Vagina (tissue), 2 donors: ENCODE results near the gene FBP1. TPM values are rescaled to one million over a fixed set of nuclear protein-coding genes. Genes with fewer than 3 reads are reported as not detected.

ENCODE experiments used
- DNase-seq, 2 donors: peaks; one replicate each; pipeline ENCODE4 v3.0.0-alpha.2; 2017; ENCODE audit errors: extremely low spot score in 2 of 2
- H3K27ac ChIP-seq: fragments of 200-600 bp; sonication (generic); one replicate; pipeline ENCODE4 v1.5.1; 2019
- H3K27me3 ChIP-seq: fragments of 200-600 bp; sonication (generic); one replicate; pipeline ENCODE4 v1.5.1; 2019
- H3K36me3 ChIP-seq, 2 donors: fragments of 200-600 bp; sonication (generic); one replicate each; pipeline ENCODE4 v1.5.1; 2017 to 2019
- H3K4me1 ChIP-seq: fragments of 200-600 bp; sonication (generic); one replicate; pipeline ENCODE4 v1.5.1; 2019
- H3K4me3 ChIP-seq, 2 donors: fragments of 200-600 bp; sonication (generic); 1 replicate in 1 of 2; 2 replicates in 1 of 2; pipeline ENCODE4 v1.5.1; 2016 to 2019
- H3K9me3 ChIP-seq: fragments of 200-600 bp; sonication (generic); one replicate; pipeline ENCODE4 v1.5.1; 2019
- POLR2A ChIP-seq, 2 donors: fragments of 450-650 bp; IDR thresholded peaks; one replicate each; pipeline ENCODE4 v1.6.1; 2017; ENCODE audit warnings: antibody characterized with exemption in 2 of 2, mild to moderate bottlenecking in 2 of 2, moderate library complexity in 2 of 2
- POLR2AphosphoS5 ChIP-seq, 2 donors: sonication (generic); formaldehyde crosslinking; IDR thresholded peaks; one replicate each; pipeline ENCODE4 v1.9.0; 2017; ENCODE audit warnings: antibody characterized with exemption in 2 of 2, mild to moderate bottlenecking in 2 of 2, low read depth in 1 of 2; ENCODE audit not compliant: insufficient read depth in 1 of 2
- intact Hi-C: fragments of 100-400 bp; cut with DNase I; formaldehyde crosslinking; loops from one replicate; pipeline ENCODE4 v1.15.1; 2023
- total RNA-seq: library from RNA; depleted of rRNA; stranded (reverse); fragments of >200 nt; gene quantifications from one replicate; pipeline ENCODE4 v1.2.3, GENCODE V29; 2016
- TF ChIP-seq, protein P1 (sequence below), 3 experiments: fragments of 450-650 bp in 2 of 3; fragments of 200-600 bp in 1 of 3; sonication (generic) in 1 of 3; IDR thresholded peaks; one replicate each; pipeline ENCODE4 v1.5.1; 2017 to 2019; ENCODE audit warnings: antibody characterized with exemption in 3 of 3, mild to moderate bottlenecking in 2 of 3, moderate library complexity in 2 of 3

FBP1 gene
- total RNA-seq, 1 donor from 2014 or later, result 1.7 TPM

DNA sequence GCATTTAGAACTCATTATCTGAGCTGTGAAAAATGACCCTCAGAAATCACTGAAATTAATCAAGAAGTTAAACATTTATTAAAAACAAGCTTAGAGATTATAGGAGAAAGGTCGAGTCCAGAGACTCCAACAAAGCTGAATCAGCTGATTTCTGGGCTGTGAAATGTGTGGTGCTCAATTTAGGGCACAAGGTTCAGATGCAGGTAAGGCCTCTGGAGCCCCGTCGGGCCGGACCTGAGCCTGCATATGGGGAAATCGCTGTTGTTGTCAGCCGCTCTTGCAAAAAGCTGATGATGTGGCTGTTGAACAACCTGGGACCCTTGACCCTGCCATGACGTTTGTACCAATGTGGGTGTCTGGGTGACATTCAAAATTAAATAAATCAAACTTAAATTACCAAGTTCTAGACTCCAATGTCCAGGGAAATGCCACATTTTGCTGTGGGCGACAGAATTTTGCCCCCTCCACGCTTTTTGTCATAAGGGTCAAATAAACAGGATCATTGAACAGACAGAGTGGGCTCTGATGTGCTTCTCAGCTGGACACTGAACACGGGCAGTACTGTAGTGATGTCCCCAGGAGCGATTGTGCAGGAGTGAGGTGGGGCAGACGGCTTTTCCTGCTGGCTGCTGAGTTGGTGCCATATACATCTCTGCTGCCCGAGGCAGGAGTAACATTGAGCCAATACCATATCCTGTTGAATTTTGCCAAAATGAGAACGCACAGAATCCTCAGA is 27.2 kb upstream of the FBP1 start:
- intact Hi-C loops, result no loop called here
- TF ChIP-seq POLR2AphosphoS5 (IDR thresholded peaks at IDR 0.05; ENCODE audit: insufficient read depth in 1 of 2, low read depth in 1 of 2) (no peak), POLR2A (IDR thresholded peaks at IDR 0.05) (no peak)
- TF ChIP-seq, protein P1, sequence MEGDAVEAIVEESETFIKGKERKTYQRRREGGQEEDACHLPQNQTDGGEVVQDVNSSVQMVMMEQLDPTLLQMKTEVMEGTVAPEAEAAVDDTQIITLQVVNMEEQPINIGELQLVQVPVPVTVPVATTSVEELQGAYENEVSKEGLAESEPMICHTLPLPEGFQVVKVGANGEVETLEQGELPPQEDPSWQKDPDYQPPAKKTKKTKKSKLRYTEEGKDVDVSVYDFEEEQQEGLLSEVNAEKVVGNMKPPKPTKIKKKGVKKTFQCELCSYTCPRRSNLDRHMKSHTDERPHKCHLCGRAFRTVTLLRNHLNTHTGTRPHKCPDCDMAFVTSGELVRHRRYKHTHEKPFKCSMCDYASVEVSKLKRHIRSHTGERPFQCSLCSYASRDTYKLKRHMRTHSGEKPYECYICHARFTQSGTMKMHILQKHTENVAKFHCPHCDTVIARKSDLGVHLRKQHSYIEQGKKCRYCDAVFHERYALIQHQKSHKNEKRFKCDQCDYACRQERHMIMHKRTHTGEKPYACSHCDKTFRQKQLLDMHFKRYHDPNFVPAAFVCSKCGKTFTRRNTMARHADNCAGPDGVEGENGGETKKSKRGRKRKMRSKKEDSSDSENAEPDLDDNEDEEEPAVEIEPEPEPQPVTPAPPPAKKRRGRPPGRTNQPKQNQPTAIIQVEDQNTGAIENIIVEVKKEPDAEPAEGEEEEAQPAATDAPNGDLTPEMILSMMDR (IDR thresholded peaks at IDR 0.05), result no peak
- H3K9me3 ChIP-seq, result no peaks in the 10 kb centered on the region

DNA sequence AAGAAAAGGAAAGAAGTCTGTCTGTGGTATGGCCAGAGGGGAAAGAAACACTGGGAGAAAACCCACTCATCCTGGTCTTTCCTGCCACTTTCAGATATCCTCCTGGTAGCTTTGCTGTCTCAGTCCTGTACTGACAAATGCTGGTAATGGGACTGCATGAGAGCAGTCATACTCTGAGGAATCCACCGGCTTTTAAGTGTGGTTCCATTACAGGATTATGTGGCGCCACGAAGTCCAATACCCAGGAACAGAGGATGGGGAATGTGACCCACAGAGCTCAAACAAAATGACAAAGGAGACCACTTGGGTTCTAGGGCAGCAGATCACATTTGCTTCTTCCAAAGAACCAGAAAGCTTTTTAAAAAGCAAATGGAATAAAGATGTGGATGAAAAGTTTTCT is 26.3 kb upstream of the FBP1 start:
- TF ChIP-seq, protein P1 (IDR thresholded peaks at IDR 0.05), result no peak
- TF ChIP-seq POLR2AphosphoS5 (IDR thresholded peaks at IDR 0.05; ENCODE audit: insufficient read depth in 1 of 2, low read depth in 1 of 2) (no peak), POLR2A (IDR thresholded peaks at IDR 0.05) (no peak)
- H3K4me3 ChIP-seq, result no peak overlapping the region
- no peaks in the 10 kb centered on the region for H3K9me3 ChIP-seq
- H3K4me1 ChIP-seq, result no peaks in the 10 kb centered on the region
- H3K27me3 ChIP-seq, result no peaks in the 10 kb centered on the region
- no peak for DNase-seq
- H3K36me3 ChIP-seq, result no peaks in the 10 kb centered on the region
- intact Hi-C loops, result no loop called here
- no peak overlapping the region for H3K27ac ChIP-seq

More for the DNA sequence above, 27.2 kb upstream of the FBP1 start:
- Histone ChIP-seq H3K36me3 (no peaks in the 10 kb centered on the region), H3K27me3 (no peaks in the 10 kb centered on the region), H3K4me3 (no peak overlapping the region), H3K4me1 (no peaks in the 10 kb centered on the region), H3K27ac (no peak overlapping the region)
- no peak for DNase-seq

DNA sequence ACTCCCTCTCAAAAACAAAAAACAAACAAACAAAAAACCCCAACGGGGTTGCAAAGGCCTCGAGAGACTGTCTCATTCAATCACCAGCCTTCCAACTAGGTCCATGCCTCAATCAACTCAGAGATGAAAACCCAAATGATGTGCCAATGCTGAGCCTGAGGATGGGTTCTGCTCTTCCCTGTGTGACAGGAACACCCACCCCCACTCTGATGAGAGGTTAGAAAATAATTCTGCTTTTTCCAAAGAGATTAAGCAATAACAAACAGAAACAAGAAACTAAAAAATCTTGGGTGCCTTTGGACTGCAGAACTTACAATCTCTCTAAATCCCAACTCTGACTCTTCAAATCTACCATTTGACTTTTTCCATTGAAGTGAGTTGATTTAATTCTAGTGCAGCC is 25.5 kb upstream of the FBP1 start:
- Histone ChIP-seq H3K9me3 (no peaks in the 10 kb centered on the region), H3K4me3 (no peak overlapping the region), H3K4me1 (no peaks in the 10 kb centered on the region), H3K27me3 (no peaks in the 10 kb centered on the region), H3K36me3 (no peaks in the 10 kb centered on the region), H3K27ac (no peak overlapping the region)
- intact Hi-C loops, result no loop called here
- no peak for DNase-seq
- TF ChIP-seq, protein P1 (IDR thresholded peaks at IDR 0.05), result no peak
- TF ChIP-seq POLR2A (IDR thresholded peaks at IDR 0.05) (no peak), POLR2AphosphoS5 (IDR thresholded peaks at IDR 0.05; ENCODE audit: insufficient read depth in 1 of 2, low read depth in 1 of 2) (no peak)

DNA sequence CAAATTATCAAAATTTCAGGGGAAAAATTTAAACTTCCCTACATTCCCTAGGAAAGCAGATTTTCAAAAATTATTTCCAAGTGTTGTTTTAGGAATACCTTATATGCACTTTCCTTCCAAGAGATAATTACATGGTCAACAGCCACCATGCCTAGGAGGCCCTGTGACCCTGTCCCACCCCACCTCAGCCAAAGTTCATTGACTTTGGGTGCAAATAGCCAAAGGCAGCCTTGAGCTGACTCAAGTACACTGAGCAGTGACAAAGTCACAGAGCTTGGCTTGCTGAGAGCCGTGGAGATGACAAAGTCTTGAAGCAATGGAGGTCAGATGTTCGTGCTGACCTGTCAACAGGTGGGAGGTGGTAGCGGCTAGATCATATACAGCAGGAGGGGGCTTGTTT is 24.3 kb upstream of the FBP1 start:
- Histone ChIP-seq H3K4me3 (no peak overlapping the region), H3K27ac (no peak overlapping the region), H3K36me3 (no peaks in the 10 kb centered on the region), H3K27me3 (no peaks in the 10 kb centered on the region), H3K4me1 (no peaks in the 10 kb centered on the region), H3K9me3 (no peaks in the 10 kb centered on the region)
- DNase-seq, result no peak
- intact Hi-C loops, result no loop called here
- TF ChIP-seq POLR2A (IDR thresholded peaks at IDR 0.05) (no peak), POLR2AphosphoS5 (IDR thresholded peaks at IDR 0.05; ENCODE audit: insufficient read depth in 1 of 2, low read depth in 1 of 2) (no peak)
- TF ChIP-seq, protein P1 (IDR thresholded peaks at IDR 0.05), result no peak

DNA sequence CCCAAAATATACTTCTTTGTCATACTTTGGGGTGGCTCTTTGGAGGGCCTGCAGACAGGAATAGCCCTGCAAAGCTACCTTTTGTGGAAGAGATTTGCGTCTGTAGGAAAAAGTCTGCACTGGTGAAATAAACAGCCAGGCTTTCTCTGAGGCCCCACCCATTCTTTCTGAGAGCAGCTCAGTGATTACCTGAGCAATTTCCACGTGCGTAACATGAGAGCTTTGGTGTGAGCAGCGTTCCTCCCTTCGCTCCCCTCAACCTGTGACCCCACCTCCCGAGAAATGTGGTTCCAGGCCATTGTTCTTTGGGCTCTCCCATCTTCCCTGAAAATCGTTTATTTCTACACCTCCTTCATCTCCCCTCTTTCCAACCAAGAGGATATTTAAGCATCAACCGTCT is 23.8 kb upstream of the FBP1 start:
- TF ChIP-seq POLR2AphosphoS5 (IDR thresholded peaks at IDR 0.05; ENCODE audit: insufficient read depth in 1 of 2, low read depth in 1 of 2) (no peak), POLR2A (IDR thresholded peaks at IDR 0.05) (no peak)
- TF ChIP-seq, protein P1 (IDR thresholded peaks at IDR 0.05), result no peak
- Histone ChIP-seq H3K36me3 (no peaks in the 10 kb centered on the region), H3K4me3 (no peak overlapping the region), H3K9me3 (no peaks in the 10 kb centered on the region), H3K27ac (no peak overlapping the region), H3K27me3 (no peaks in the 10 kb centered on the region), H3K4me1 (no peaks in the 10 kb centered on the region)
- intact Hi-C loops, result no loop called here
- no peak for DNase-seq
